Adrenal gland (tissue), 5 donors: ENCODE data around the gene LAMA5.

ENCODE experiments used
- POLR2A ChIP-seq, 2 donors: fragments of 450-650 bp; IDR thresholded peaks; one replicate each; pipeline ENCODE4 v1.6.1; 2017; ENCODE audit warnings: antibody characterized with exemption in 2 of 2, mild to moderate bottlenecking in 2 of 2, moderate library complexity in 1 of 2
- TF ChIP-seq, protein P1 (sequence below), 6 experiments: fragments of 450-650 bp in 4 of 6; fragments of 200-600 bp in 2 of 6; sonication (generic) in 1 of 6; IDR thresholded peaks; 1 replicate in 5 of 6; 2 replicates in 1 of 6; pipeline versions ENCODE4 v1.5.1 to v1.8.0; 2016 to 2021; ENCODE audit warnings: antibody characterized with exemption in 6 of 6, mild to moderate bottlenecking in 2 of 6, moderate library complexity in 1 of 6
- donor health status: DM: no; HTN: no; CAD: no.

DNA sequence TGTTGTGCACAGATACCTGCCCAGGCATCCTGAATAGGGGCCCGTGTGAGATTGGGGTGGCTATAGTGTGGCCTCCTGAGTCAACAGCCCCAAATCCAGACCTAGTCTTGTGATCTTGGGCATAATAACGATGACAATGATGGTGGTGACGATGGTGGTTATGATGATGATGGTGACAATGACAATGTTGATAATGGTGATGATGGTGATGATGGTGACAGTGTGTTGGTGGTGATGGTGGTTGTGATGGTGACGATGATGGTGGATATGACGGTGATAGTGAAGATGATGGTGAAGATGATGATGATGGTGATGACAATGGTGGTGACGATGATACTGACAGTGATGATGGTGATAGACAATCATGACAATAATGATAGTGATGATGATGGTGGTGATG lies 14.7 kb upstream of the LAMA5 start:
- TF ChIP-seq, protein P1, sequence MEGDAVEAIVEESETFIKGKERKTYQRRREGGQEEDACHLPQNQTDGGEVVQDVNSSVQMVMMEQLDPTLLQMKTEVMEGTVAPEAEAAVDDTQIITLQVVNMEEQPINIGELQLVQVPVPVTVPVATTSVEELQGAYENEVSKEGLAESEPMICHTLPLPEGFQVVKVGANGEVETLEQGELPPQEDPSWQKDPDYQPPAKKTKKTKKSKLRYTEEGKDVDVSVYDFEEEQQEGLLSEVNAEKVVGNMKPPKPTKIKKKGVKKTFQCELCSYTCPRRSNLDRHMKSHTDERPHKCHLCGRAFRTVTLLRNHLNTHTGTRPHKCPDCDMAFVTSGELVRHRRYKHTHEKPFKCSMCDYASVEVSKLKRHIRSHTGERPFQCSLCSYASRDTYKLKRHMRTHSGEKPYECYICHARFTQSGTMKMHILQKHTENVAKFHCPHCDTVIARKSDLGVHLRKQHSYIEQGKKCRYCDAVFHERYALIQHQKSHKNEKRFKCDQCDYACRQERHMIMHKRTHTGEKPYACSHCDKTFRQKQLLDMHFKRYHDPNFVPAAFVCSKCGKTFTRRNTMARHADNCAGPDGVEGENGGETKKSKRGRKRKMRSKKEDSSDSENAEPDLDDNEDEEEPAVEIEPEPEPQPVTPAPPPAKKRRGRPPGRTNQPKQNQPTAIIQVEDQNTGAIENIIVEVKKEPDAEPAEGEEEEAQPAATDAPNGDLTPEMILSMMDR (IDR thresholded peaks at IDR 0.05), result no peak
- TF ChIP-seq POLR2A (IDR thresholded peaks at IDR 0.05), result no peak
